MM.1S (cell line): ENCODE measurements around the gene DDC.

Experiments
- EZH2 ChIP-seq: fragments of 300-600 bp; sonication (generic); optimal IDR thresholded peaks from 2 replicates; pipeline ENCODE3; 2017; ENCODE audit warnings: low read depth, mild to moderate bottlenecking, antibody characterized with exemption, low read length, mixed read lengths
- EZH2phosphoT487 ChIP-seq: fragments of 300-600 bp; sonication (generic); IDR thresholded peaks from 2 replicates; pipeline ENCODE4 v1.6.1; 2018; ENCODE audit warnings: antibody characterized with exemption, low read length
- TF ChIP-seq, protein P1 (sequence below): fragments of 300-600 bp; sonication (generic); IDR thresholded peaks from 2 replicates; pipeline ENCODE4 v1.5.1; 2016; ENCODE audit warnings: antibody characterized with exemption, low read length, mixed read lengths

DNA sequence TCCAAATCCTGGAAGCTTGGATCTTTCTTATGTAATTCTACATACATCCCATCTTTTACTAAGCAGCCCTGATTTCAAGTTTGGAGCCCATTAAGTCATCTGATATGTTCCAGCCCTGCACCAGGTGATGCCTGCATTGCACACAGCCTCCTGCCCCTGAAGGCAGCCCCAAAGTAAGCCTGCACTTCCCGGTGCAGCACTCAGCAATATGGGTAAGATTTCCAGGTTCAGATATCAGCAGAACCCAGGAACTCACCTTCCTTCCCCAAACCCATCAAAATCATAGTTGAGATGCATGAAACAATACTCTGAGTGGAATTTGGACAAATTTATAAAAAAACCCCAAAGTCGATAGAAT is 333 bp upstream of the DDC start:
- TF ChIP-seq, protein P1, sequence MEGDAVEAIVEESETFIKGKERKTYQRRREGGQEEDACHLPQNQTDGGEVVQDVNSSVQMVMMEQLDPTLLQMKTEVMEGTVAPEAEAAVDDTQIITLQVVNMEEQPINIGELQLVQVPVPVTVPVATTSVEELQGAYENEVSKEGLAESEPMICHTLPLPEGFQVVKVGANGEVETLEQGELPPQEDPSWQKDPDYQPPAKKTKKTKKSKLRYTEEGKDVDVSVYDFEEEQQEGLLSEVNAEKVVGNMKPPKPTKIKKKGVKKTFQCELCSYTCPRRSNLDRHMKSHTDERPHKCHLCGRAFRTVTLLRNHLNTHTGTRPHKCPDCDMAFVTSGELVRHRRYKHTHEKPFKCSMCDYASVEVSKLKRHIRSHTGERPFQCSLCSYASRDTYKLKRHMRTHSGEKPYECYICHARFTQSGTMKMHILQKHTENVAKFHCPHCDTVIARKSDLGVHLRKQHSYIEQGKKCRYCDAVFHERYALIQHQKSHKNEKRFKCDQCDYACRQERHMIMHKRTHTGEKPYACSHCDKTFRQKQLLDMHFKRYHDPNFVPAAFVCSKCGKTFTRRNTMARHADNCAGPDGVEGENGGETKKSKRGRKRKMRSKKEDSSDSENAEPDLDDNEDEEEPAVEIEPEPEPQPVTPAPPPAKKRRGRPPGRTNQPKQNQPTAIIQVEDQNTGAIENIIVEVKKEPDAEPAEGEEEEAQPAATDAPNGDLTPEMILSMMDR, result no peak
- no peak for TF ChIP-seq EZH2
- no peak for TF ChIP-seq EZH2phosphoT487
